Naive B cell (primary cell): ENCODE measurements around the gene IGSF9. TPM values are rescaled to one million over a fixed set of nuclear protein-coding genes. Genes with fewer than 3 reads are reported as not detected.

Source experiments
- ATAC-seq, 2 donors: fragments of 150-1000 bp; cut with Tn5 transposase; 2 replicates each; pipeline ENCODE4 v1.10.0; 2021; ENCODE audit warnings: low read depth in 2 of 2, mild to moderate bottlenecking in 2 of 2, moderate library complexity in 2 of 2
- DNase-seq: peaks from one replicate; pipeline ENCODE4 v3.0.0; 2022
- H3K27ac Mint-ChIP-seq, 6 donors: one replicate each; pipeline ENCODE4 v1.8.0; 2020 to 2022; ENCODE audit warnings: mild to moderate bottlenecking in 6 of 6, mixed read lengths in 6 of 6, moderate library complexity in 5 of 6, inconsistent platforms in 2 of 6
- H3K27me3 Mint-ChIP-seq, 3 donors: one replicate each; pipeline ENCODE4 v1.8.0; 2021 to 2022; ENCODE audit warnings: mixed read lengths in 3 of 3, mild to moderate bottlenecking in 1 of 3
- H3K36me3 Mint-ChIP-seq, 2 donors: one replicate each; pipeline ENCODE4 v1.8.0; 2020 to 2022; ENCODE audit warnings: mixed read lengths in 2 of 2, inconsistent platforms in 1 of 2, mild to moderate bottlenecking in 1 of 2
- H3K4me1 Mint-ChIP-seq, 3 donors: one replicate each; pipeline ENCODE4 v1.8.0; 2020 to 2022; ENCODE audit warnings: mixed read lengths in 3 of 3, inconsistent platforms in 1 of 3, mild to moderate bottlenecking in 1 of 3, moderate library complexity in 1 of 3
- H3K4me3 Mint-ChIP-seq, 8 donors: one replicate each; pipeline ENCODE4 v1.8.0; 2020 to 2022; ENCODE audit warnings: mild to moderate bottlenecking in 8 of 8, mixed read lengths in 8 of 8, moderate library complexity in 8 of 8, inconsistent platforms in 2 of 8
- H3K9me3 Mint-ChIP-seq, 7 donors: one replicate each; pipeline ENCODE4 v1.8.0; 2020 to 2022; ENCODE audit warnings: mixed read lengths in 7 of 7, mild to moderate bottlenecking in 5 of 7, inconsistent platforms in 2 of 7, moderate library complexity in 1 of 7
- polyA plus RNA-seq, 6 donors: library from polyadenylated mRNA; unstranded; fragments of 300-500 nt; fragmentation: Illumina TruSeq; gene quantifications; one replicate each; pipeline ENCODE4 v1.2.3, GENCODE V29; 2021; ENCODE audit warnings: low read depth in 6 of 6

Gene IGSF9
- polyA plus RNA-seq, 6 donors from 2014 or later: 0.16 to 0.97 (median 0.41) TPM; not detected in 2

DNA sequence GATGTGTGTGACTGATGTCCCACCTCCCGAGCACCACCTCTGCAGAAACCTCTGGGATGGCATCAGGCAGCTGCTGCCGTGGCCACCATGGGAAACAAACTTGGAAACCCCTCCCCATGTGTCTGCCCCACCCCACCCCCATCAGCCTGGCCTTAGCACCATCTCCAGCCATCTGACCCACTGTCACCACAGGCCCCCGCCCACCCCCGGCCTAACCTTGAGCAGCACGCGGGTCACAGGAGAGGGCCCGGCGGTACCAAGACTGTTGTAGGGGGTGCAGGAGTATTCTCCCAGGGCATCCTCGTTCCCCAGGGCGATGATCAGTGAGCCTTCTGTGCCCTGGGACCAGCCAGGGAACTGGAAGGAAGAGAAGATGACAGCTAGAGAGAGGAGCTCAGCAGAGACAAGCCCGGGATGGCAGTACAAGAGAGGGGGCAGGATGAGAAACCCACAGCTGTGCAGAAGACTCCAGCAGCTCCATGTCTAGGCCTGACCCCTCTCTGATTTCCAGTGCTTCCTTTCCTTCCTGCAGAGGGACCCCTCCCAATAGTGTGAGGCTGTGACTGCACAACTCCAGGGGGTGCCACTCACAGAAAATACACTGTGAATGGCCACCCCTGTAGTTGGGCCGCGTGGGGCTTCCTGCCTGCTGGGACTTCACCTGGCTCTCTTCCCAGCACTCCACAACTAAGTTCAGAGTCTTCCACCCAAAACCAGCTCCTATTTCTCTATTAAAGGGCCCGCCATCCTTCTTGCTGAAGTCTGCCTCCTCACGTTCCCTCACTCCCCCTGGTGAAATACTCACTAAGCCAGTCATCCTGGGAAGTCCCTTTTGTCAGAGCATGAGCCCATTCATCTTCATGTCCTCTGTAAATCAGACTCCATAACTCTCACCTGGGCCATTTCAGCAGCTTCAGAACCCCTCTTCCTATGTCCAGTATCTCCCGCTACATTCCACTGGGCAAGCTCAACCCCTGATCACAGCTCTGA is 12.8 kb downstream of the IGSF9 start:
- Mint-ChIP-seq H3K27ac (no peak overlapping the region), H3K36me3 (peaks cover 0 to 6% of the 10 kb centered on the region in 2 donors), H3K27me3 (peaks cover 0 to 23% (median 14%) of the 10 kb centered on the region in 3 donors), H3K9me3 (no peaks in the 10 kb centered on the region), H3K4me1 (peaks cover 32 to 38% (median 33%) of the 10 kb centered on the region in 3 donors), H3K4me3 (peak overlapping the region in 2 of 8 donors; percentile 39 to 47)
- ATAC-seq: no peak
- DNase-seq: no peak

- peak overlapping the region in 1 of 8 donors; percentile 47 for H3K4me3 Mint-ChIP-seq
- no peak overlapping the region for H3K27ac Mint-ChIP-seq
- peaks cover 0 to 29% (median 14%) of the 10 kb centered on the region in 3 donors for H3K27me3 Mint-ChIP-seq
- H3K4me1 Mint-ChIP-seq: peaks cover 29 to 34% (median 31%) of the 10 kb centered on the region in 3 donors
- no peak for ATAC-seq
- H3K9me3 Mint-ChIP-seq: no peaks in the 10 kb centered on the region
- DNase-seq: no peak
- H3K36me3 Mint-ChIP-seq: peaks cover 0 to 6% of the 10 kb centered on the region in 2 donors
Observed at GRCh38 chr1:159931795-159932173, 13.6 kb downstream of the IGSF9 start.

DNA sequence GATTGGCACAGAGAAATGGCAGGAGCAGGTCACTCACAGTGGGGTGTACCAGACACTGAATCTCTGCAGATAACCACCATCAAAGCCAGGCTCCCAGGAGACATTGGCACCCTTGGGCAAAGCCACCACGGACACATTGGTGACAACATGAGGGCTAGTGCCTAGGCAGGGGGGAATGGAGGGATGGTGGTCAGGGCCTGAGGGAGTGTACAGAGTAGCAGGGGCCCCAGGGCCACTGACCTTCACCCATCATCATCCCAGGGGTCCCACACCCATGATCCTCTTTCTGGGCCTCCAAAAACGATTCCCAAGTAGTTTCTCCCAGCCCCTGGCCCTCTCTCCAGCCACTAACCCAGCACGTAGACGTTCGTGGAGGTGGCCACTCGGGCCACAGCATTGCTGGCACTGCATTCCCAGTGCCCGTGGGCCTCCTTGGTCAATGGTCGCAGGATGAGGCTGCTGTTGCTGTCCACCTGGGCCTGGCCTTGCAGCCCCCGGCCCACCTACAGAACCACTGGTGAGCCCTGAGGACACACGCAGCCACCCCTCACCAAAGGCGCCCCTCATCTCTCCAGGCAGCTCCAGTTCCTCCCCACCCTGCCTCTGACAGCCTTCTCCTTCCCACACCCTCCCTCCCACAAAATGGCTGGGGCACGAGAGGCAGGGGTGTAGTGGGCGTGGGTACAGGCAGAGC is 14.2 kb downstream of the IGSF9 start:
- Mint-ChIP-seq H3K9me3 (no peaks in the 10 kb centered on the region), H3K27me3 (peaks cover 0 to 29% (median 14%) of the 10 kb centered on the region in 3 donors), H3K36me3 (peaks cover 0 to 6% of the 10 kb centered on the region in 2 donors), H3K4me1 (peaks cover 30 to 34% (median 31%) of the 10 kb centered on the region in 3 donors), H3K27ac (peak overlapping the region in 2 of 6 donors; percentile 21 to 75), H3K4me3 (no peak overlapping the region)
- ATAC-seq: no peak
- no peak for DNase-seq

GRCh38 chr1:159930634-159931033 is 14.8 kb downstream of the IGSF9 start:
- peak overlapping the region in 2 of 6 donors; percentile 49 to 75 for H3K27ac Mint-ChIP-seq

DNA sequence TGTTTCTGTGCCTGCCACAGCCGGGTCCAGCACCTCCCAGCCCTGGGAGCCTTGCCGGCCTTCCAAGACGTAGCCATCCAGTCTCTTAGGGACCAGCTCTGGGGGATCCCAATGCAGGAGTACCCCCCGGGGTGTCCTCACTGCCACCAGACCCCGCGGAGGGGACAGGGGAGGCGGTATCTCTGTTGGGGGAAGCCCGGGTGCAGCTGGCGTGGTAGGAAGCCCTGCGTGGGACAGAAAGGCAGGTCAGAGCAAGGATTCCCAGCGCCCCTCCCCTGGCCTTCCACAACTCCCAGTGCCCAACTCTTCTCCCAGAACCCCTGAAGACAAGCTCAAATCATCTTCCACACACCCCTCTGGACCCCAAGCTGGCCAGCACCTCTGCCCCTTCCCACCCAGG is 15.2 kb downstream of the IGSF9 start:
- Mint-ChIP-seq H3K9me3 (no peaks in the 10 kb centered on the region), H3K4me1 (peaks cover 28 to 34% (median 29%) of the 10 kb centered on the region in 3 donors), H3K4me3 (no peak overlapping the region), H3K27me3 (peaks cover 0 to 29% (median 14%) of the 10 kb centered on the region in 3 donors), H3K36me3 (peaks cover 0 to 11% of the 10 kb centered on the region in 2 donors), H3K27ac (peak overlapping the region in 1 of 6 donors; percentile 75)
- no peak for DNase-seq
- ATAC-seq: no peak

More at GRCh38 chr1:159930634-159931033, 14.8 kb downstream of the IGSF9 start:
- no peak overlapping the region for H3K4me3 Mint-ChIP-seq
- H3K9me3 Mint-ChIP-seq: no peaks in the 10 kb centered on the region
- ATAC-seq (no peak), DNase-seq (no peak)
- H3K27me3 Mint-ChIP-seq: peaks cover 0 to 29% (median 14%) of the 10 kb centered on the region in 3 donors
- H3K4me1 Mint-ChIP-seq: peaks cover 28 to 34% (median 31%) of the 10 kb centered on the region in 3 donors
- peaks cover 0 to 7% of the 10 kb centered on the region in 2 donors for H3K36me3 Mint-ChIP-seq

DNA sequence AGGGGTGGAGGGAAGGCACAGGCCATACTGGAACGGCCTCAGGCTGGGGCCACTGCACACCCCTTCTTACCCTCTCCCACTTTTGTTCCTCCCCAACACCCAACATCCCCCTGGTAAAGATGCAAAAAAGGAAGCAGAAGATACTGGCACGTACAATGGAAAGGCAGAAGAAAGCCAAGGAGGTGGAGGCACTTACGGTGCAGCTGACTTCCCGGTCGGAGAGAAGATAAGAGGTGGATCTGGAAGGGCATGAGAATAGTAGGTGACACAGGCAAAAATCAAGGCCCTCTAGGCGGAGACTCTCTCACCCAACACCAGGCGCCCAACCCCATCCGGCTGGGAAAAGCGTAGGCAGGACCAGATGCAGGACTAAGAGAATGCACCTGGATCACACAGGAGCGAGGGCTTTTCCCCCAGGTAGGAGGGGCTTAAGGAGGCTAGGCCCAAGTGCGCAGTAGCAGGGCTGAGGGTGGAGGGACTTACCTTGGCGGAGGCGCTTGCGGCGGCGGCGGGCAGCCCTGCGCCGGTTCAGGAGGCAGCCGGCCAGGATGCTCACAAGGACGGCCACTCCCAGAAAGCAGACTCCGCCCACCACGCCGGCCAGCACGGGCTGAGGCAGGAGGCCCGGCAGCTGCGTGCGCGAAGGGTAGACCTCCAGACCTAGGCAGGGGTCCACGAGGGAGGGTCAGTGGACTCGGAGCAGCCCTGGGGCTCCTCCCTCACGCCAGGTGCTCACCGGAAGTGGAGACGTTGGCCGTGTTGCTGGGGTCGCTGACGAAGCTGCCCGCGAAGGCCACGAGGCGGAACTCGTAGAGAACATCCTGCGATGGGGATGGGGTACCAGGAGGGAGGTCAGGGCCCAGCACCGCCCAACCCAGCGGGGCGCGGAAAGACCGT is 16.0 kb downstream of the IGSF9 start:
- Mint-ChIP-seq H3K27me3 (peaks cover 0 to 29% (median 14%) of the 10 kb centered on the region in 3 donors), H3K36me3 (peaks cover under 1 to 14% of the 10 kb centered on the region in 2 donors), H3K27ac (peak overlapping the region in 1 of 6 donors; percentile 100), H3K4me1 (peaks cover 24 to 37% (median 29%) of the 10 kb centered on the region in 3 donors), H3K4me3 (peak overlapping the region in 1 of 8 donors; percentile 4), H3K9me3 (no peaks in the 10 kb centered on the region)
- ATAC-seq: no peak
- no peak for DNase-seq

GRCh38 chr1:159928491-159929050 is 16.8 kb downstream of the IGSF9 start:
- peaks cover 25 to 41% (median 38%) of the 10 kb centered on the region in 3 donors for H3K4me1 Mint-ChIP-seq
- peak overlapping the region in 2 of 6 donors; percentile 26 to 100 for H3K27ac Mint-ChIP-seq
- DNase-seq: no peak
- no peak overlapping the region for H3K4me3 Mint-ChIP-seq
- peaks cover 0 to 3% (median 2%) of the 10 kb centered on the region in 7 donors for H3K9me3 Mint-ChIP-seq
- ATAC-seq: no peak
- H3K27me3 Mint-ChIP-seq: peaks cover 0 to 29% (median 14%) of the 10 kb centered on the region in 3 donors
- H3K36me3 Mint-ChIP-seq: peaks cover 9 to 20% of the 10 kb centered on the region in 2 donors

GRCh38 chr1:159927849-159928431 is 17.5 kb downstream of the IGSF9 start:
- peak overlapping the region in 1 of 8 donors; percentile 96 for H3K4me3 Mint-ChIP-seq
- H3K27me3 Mint-ChIP-seq: peaks cover 0 to 30% (median 14%) of the 10 kb centered on the region in 3 donors
- H3K36me3 Mint-ChIP-seq: peaks cover 9 to 23% of the 10 kb centered on the region in 2 donors
- DNase-seq (no peak), ATAC-seq (no peak)
- H3K4me1 Mint-ChIP-seq: peaks cover 30 to 47% (median 44%) of the 10 kb centered on the region in 3 donors
- peaks cover 0 to 3% (median 2%) of the 10 kb centered on the region in 7 donors for H3K9me3 Mint-ChIP-seq
- H3K27ac Mint-ChIP-seq: peak overlapping the region in 1 of 6 donors; percentile 100

DNA sequence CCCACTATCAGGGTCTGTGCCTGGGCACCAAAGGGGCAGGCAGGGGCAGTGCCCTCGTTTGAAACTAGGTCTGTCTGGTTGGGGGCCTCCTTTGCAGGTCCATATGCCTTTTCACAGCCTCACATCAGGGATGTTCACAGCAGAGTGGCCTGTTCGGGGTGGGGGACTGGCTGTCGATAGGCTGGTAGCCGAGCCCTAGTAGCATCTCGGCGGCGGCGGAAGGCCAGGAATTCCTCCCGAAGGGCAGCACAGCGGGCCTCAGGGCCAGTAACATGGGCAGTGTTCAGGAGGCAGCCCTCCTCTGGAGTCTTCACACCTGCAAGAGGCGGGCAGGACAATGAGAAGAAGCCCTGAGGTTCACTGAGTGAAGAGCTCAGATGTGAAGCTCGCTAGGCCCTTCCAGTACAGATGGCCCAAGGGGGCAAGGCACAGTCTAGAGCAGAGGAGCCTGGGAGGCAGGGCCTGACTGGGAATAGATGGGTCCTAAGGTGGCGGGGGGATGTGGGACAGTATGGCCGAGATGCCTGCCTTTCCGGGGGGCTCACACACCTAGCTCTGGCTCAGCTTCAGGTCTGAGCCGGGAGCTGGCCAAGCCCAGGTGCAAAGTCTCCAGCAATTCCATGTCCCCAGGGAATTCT is 18.1 kb downstream of the IGSF9 start:
- H3K36me3 Mint-ChIP-seq: peaks cover 9 to 23% of the 10 kb centered on the region in 2 donors
- H3K27me3 Mint-ChIP-seq: peaks cover 0 to 30% (median 14%) of the 10 kb centered on the region in 3 donors
- ATAC-seq (no peak), DNase-seq (no peak)
- peak overlapping the region in 6 of 8 donors; percentile 34 to 96 (median 60) for H3K4me3 Mint-ChIP-seq
- peaks cover 0 to 3% (median 2%) of the 10 kb centered on the region in 7 donors for H3K9me3 Mint-ChIP-seq
- H3K27ac Mint-ChIP-seq: peak overlapping the region in 2 of 6 donors; percentile 51 to 100
- peaks cover 36 to 53% (median 48%) of the 10 kb centered on the region in 3 donors for H3K4me1 Mint-ChIP-seq

DNA sequence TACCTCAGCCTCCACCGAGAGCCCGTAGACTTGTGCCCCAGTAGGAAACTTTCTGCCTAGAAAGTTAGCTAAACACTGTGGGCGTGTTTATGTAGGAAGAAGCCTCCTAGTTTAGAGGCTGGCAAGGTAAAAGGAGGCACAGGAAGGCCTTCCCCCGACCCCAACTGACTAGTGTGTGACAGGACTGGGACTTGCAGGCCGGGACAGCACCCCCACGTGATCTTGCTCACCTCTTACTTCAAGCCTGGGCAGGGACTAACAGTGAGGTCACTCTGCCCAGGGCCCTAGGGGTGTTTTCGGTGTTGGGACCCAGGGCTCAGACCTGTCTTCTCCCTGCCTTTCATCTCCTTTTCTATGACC is 19.7 kb downstream of the IGSF9 start:
- peaks cover 9 to 27% of the 10 kb centered on the region in 2 donors for H3K36me3 Mint-ChIP-seq
- peak overlapping the region; percentile 92 to 99 (median 96) for H3K4me3 Mint-ChIP-seq
- DNase-seq (no peak), ATAC-seq (no peak)
- peaks cover 0 to 3% (median 2%) of the 10 kb centered on the region in 7 donors for H3K9me3 Mint-ChIP-seq
- peaks cover 53 to 70% (median 56%) of the 10 kb centered on the region in 3 donors for H3K4me1 Mint-ChIP-seq
- peaks cover 0 to 28% (median 11%) of the 10 kb centered on the region in 3 donors for H3K27me3 Mint-ChIP-seq
- peak overlapping the region; percentile 99 to 100 (median 100) for H3K27ac Mint-ChIP-seq
